ENCODE measurements around the gene SCAMP4.

DNA sequence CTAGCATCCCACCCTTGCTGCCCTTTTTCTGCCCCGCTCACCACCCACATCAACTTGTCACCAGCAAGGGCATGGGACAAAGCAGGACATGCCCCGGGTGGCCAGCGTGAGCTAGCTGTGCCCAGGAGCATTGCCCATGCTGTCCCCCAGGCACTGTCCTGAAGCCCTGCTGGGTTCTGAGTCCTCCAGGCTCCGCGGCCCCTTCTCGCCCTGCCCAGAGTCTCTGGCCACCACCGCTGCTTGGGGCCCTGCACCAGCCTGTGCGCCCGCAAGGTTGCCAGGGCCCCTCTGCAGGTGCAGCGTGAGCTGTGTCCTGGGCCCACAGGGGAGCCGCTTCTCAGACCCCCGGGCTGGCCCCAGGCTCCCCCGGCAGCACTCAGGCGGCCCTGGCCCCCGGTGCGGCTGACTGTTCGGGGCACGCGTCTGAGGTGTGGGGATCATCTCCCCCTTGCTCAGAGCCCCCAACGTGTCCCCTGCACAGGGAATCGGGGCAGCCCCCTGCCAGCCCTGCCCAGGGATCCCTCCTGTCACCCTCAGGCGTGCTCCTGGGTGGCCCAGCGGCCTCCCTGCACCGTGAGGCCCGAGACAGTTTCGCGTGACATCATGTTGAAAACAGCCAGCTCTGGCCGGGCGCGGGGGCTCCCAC, 39.8 kb downstream of the SCAMP4 start:
- TF ChIP-seq POLR2A (IDR thresholded peaks at IDR 0.05; ENCODE audit: low read depth), result no peak
- TF ChIP-seq, protein P1, sequence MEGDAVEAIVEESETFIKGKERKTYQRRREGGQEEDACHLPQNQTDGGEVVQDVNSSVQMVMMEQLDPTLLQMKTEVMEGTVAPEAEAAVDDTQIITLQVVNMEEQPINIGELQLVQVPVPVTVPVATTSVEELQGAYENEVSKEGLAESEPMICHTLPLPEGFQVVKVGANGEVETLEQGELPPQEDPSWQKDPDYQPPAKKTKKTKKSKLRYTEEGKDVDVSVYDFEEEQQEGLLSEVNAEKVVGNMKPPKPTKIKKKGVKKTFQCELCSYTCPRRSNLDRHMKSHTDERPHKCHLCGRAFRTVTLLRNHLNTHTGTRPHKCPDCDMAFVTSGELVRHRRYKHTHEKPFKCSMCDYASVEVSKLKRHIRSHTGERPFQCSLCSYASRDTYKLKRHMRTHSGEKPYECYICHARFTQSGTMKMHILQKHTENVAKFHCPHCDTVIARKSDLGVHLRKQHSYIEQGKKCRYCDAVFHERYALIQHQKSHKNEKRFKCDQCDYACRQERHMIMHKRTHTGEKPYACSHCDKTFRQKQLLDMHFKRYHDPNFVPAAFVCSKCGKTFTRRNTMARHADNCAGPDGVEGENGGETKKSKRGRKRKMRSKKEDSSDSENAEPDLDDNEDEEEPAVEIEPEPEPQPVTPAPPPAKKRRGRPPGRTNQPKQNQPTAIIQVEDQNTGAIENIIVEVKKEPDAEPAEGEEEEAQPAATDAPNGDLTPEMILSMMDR (IDR thresholded peaks at IDR 0.05), result no peak

Data from esophagus muscularis mucosa (tissue), 3 donors.